GM21526 (cell line): Measurements from ENCODE around the gene ZNF385B.

Experiments used
- ATAC-seq: cut with Tn5 transposase; IDR thresholded peaks from one replicate; pipeline ENCODE4 v1.9.1; 2021; ENCODE audit warnings: moderate library complexity; ENCODE audit not compliant: unreplicated experiment, low FRiP score

Gene ZNF385B

DNA sequence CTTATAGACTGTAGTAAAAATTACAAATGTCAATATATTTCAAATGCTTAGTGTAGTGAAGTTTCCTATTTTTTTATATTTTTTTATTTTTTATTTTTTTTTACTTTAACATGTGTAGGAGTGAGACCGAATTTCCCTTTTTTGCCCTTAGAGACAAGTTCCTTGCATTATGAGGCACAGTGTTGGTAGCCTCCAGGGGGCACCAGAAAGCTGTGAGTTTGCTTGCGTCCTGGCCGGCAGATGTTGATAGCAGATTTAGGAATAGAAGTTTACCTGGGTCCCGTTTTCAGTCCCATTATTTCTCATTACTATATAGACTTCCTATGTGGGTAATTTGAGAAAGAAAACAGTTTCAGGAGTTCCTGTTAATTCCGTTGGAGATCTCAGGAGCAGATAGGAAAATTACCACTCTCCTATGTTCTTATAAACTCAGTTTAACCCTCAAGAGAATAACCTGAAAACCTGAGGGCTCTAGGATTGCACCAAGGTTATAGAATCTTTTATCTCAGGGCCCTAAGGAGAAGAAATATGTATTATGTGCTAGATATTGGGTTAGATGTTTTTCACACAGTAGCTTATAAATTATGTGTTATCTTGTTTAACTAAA lies 439.3 kb downstream of the ZNF385B start:
- ATAC-seq, result peak; percentile 92

DNA sequence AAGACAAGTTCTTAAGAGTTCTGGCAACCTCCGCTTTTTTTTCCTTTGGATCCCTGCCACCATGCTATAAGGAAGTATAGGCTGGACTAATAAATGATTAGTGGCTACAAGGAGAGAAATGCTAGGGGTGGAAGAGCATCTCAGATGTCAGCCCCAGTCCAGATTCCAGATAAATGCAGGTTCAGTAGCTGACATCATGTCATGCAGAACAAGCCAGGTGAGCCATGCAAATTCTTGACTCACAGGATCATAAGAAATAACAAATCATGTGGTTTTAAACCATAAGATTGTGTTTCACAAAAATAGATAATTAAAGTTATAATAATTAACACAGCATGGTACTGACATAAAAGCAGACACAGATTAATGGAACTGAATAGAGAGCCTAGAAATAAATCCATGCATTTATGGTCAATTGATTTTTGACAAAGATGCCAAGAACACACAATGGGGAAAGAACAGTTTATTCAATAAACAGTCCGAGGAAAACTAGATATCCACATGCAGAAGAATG lies 443.9 kb downstream of the ZNF385B start:
- no peak for ATAC-seq

DNA sequence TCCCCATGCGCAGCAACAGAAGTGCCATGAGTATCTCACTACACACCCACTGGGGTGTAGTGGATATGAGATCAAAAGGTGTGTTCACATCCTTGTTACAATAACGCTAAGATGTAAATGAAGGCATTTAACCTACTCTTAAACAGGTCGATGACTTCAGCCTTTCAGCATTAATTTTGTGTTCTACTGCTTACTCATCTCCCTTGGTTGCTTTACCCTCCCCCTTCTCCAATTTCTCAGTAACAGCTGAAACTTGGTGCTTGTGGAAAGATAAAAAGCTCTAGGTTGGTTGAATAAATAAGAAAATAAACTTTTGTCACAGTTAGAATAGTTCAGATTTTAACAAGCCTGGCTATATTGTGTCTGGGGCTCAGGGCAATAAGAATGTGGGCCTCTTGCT lies 449.3 kb downstream of the ZNF385B start:
- no peak for ATAC-seq

DNA sequence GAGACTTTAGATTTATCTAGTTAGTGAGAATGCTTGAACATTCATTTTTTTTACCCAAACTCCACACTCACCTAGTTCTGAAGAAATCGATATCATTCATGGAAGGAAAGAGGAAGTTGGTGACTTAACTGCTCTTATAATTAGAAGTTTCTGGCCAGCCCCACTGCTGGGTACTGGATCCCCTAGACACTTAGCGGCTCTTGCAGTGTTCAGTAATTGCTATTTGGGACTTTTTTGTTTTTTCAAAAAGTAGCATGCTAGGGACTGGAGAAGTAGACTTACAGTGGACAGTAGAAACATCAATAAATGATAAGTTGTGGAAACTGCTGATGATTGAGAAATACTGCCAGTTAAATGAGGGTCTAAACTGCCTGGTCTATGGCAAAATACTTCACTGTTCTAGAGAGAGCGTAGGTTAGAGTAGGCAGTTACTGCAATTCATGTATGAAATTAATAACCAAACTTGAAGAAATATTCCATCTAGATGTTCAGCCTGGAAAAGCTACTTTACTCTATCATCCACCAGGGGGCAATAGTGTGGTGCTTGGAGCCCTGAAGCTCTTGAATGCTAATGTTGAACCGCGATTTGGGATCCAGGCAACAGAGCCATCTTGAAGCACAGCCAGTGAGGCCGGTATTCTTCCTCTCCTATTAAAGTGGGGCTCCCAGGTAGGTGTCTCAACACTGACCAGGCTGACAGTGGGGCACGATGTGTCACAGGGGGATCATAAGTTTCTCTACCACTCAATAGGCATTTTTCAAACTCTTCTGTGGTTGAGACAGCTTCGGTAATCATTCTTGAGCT lies 450.7 kb downstream of the ZNF385B start:
- ATAC-seq, result no peak

DNA sequence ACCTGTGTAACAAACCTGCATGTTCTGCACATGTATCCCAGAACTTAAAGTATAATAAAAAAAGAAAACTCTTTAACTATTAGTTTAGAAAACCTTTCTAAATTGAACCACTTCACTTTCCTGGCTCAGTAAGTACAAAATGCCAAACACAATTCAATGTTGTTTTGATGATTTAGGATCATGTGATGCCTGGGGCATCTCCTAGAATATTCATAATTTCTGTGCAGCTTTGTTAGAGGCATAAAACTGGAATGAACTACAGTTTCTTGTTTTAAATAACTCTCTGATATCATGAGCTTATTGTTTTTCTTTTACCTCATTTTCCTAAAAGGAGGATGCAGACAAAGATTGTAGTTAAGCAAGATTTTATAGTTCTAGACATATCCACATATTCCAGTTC lies 457.8 kb downstream of the ZNF385B start:
- no peak for ATAC-seq

DNA sequence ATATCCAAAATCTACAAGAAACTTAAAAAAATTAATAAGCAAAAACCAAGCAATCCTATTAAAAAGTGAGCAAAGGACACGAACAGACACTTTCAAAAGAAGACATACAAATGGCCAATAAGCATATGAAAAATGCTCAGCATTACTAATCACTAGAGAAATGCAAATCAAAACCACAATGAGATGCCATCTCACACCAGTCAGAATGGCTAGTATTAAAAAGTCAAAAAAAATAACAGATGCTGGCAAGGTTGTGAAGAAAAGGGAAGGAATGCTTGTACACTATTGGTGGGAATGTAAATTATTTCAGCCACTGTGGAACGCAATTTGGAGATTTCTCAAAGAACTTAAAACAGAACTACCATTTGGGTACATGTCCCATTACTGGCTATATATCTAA lies 467.9 kb downstream of the ZNF385B start:
- ATAC-seq, result no peak
